HG03103 (cell line): ENCODE measurements around the gene ADAMTS9.

ENCODE experiments used
- ATAC-seq: cut with Tn5 transposase; IDR thresholded peaks from one replicate; pipeline ENCODE4 v1.9.1; 2021; ENCODE audit warnings: low read depth; ENCODE audit not compliant: unreplicated experiment

The ADAMTS9 gene, protein sequence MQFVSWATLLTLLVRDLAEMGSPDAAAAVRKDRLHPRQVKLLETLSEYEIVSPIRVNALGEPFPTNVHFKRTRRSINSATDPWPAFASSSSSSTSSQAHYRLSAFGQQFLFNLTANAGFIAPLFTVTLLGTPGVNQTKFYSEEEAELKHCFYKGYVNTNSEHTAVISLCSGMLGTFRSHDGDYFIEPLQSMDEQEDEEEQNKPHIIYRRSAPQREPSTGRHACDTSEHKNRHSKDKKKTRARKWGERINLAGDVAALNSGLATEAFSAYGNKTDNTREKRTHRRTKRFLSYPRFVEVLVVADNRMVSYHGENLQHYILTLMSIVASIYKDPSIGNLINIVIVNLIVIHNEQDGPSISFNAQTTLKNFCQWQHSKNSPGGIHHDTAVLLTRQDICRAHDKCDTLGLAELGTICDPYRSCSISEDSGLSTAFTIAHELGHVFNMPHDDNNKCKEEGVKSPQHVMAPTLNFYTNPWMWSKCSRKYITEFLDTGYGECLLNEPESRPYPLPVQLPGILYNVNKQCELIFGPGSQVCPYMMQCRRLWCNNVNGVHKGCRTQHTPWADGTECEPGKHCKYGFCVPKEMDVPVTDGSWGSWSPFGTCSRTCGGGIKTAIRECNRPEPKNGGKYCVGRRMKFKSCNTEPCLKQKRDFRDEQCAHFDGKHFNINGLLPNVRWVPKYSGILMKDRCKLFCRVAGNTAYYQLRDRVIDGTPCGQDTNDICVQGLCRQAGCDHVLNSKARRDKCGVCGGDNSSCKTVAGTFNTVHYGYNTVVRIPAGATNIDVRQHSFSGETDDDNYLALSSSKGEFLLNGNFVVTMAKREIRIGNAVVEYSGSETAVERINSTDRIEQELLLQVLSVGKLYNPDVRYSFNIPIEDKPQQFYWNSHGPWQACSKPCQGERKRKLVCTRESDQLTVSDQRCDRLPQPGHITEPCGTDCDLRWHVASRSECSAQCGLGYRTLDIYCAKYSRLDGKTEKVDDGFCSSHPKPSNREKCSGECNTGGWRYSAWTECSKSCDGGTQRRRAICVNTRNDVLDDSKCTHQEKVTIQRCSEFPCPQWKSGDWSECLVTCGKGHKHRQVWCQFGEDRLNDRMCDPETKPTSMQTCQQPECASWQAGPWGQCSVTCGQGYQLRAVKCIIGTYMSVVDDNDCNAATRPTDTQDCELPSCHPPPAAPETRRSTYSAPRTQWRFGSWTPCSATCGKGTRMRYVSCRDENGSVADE (N-terminal part only)

DNA sequence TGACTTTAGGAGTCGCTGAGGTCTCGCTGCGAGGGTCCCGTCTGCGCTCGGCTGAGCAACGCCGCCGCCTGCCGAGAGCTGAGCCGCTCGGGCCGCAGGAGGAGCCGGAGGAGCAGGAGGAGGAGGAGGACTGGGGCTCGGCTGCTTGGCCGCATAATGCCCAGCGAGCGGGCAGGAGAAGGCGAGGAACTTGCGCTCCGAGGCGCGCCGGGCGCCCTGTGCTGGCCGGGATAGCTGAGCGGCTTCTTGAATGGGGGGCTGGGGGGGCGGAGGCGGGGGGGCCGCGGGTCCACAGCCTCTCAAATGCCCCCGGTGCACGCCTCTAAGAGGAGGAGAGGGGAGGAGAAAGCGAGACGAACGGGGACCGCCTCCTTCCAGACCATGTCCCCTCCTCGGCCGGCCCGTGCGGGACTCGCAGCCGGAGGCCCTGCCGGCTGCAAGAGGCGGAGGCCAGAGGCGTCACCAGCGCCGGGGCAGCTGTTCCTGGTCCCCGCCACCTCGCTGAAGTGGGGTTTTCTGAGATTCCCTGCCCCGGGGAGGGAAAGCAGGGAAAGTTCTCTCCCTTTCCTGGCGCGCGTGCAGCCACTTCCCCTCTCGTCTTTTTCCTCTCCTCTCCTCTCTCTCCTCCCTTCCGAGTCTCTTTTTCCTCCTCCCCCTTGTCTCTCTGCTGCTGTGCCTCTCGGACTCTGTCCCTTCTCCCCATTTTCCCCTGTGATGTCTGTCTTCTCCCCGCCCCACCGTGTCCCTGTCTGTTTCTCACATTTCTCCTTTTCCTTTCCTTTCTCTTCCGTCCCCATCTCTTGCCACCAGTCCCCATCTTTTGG, at the start of gene ADAMTS9:
ADAMTS9 (minus strand) TSS at position 220 of the 824 bp plus-strand sequence. CDS start 343 bp downstream, outside the sequence.
- no peak for ATAC-seq

DNA sequence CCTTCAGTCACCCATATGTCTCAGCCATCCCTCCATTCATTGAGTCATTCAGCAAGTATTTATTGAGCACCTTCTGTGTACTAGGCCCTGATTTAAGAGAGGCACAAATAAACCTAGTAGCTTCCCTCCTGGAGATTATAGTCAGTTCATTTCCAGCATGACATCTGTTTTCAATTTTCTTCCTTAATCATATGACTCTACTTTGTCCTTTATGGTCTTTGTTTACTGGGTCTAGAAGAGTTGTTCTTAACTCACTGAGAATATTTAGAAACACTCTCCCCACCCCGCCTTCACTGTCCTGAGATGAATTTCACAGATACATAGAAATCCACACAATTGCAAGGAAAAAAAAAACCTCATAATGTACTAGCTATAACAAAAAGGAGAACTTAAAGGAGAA, 44.8 kb upstream of the ADAMTS9 start:
- ATAC-seq, result no peak

GRCh38 chr3:64730681-64731080, 42.9 kb upstream of the ADAMTS9 start:
- ATAC-seq, result no peak

GRCh38 chr3:64728994-64729393, 41.2 kb upstream of the ADAMTS9 start:
- no peak for ATAC-seq

- no peak for ATAC-seq
Measured at GRCh38 chr3:64728428-64728827, 40.6 kb upstream of the ADAMTS9 start.

DNA sequence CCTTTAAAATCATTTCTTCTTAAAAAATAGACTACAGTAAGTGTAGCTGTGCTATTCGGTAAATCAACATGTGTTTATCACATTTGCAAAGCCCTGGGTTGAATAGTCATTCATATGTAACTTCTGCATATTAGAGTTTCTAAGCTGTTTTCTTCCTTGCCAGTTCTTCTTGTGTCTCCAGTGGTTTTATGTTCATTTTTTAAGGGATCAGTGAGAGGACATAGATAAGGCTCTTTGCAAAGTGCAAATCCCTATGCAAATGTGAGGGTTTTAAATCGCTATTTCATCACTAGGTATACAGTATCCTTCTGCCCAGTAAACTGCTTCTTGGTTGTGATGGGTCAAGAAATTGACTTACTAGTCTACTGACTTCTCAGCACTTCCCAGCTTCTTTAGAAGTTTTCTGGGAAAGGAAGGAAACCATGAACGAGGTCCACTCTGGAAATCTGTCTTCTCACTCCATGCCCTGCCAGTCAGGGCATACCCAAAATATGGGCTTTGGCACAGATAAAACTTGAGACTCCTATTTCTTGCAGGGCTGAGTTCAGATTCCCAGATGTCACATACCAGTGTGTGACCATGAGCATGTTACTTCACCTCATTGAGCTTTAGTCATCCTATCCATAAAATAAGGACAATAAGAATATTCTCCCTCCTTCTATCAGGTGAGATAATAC, 38.8 kb upstream of the ADAMTS9 start:
- ATAC-seq, result no peak

- ATAC-seq, result no peak
Measured at GRCh38 chr3:64718976-64719375, 31.2 kb upstream of the ADAMTS9 start.

- no peak for ATAC-seq
Measured at GRCh38 chr3:64717872-64718613, 30.2 kb upstream of the ADAMTS9 start.

DNA sequence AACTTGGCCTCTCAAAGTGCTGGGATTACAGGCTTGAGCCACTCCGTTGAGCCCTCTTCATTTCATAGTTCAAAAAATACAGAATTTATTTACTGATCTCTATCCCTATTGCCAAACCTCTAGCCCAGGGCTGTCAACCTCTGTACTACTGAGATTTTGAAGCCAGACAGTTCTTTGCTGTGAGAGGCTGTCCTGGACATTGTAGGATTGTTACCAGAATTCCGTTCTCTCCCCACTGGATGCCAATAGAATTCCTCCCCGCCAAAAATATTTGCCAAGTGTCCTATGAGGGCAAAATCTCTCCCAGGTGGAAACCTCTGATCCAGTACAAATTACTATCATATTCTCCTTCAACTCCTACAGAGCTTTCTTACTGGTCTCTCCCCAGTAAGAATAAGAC, 29.6 kb upstream of the ADAMTS9 start:
- no peak for ATAC-seq

GRCh38 chr3:64716110-64716710, 28.4 kb upstream of the ADAMTS9 start:
- no peak for ATAC-seq

DNA sequence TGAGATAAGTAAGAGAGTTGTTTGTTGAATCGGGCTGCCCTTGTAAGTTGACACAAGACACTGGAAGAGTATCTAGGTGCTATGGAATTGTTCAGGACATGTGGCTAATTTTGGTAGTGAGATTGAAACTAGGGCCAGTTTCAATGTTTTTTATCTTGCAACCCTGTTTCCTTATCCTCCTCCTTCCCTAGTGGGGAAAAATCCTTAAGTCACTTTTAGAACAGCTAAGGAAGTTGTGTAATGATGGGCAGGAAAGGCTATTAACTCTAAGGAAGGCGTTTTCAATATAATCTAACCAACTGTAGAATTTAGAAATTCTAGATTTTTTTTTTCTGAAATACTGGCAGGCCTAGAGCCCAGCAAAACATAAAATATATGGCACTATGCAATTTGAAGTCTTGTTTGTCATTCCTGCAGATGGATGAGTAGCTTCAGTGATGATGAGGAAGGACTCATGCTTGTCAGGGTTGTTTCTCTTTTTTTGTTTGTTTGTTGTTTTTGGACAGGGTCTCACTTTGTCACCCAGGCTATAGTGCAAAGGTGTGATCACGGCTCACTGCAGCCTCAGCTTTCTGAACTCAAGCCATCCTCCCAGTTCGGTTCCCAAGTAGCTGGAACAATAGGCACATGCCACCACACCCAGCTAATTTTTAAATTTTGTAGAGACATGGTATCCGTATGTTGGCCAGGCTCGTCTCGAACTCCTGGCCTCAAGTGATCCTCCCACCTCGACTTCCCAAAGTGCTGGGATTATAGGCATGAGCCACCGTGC, 27.6 kb upstream of the ADAMTS9 start:
- ATAC-seq, result no peak

GRCh38 chr3:64708456-64708855, 20.7 kb upstream of the ADAMTS9 start:
- no peak for ATAC-seq

GRCh38 chr3:64705946-64706345, 18.1 kb upstream of the ADAMTS9 start:
- ATAC-seq, result no peak

GRCh38 chr3:64696896-64697295, 9.1 kb upstream of the ADAMTS9 start:
- no peak for ATAC-seq

DNA sequence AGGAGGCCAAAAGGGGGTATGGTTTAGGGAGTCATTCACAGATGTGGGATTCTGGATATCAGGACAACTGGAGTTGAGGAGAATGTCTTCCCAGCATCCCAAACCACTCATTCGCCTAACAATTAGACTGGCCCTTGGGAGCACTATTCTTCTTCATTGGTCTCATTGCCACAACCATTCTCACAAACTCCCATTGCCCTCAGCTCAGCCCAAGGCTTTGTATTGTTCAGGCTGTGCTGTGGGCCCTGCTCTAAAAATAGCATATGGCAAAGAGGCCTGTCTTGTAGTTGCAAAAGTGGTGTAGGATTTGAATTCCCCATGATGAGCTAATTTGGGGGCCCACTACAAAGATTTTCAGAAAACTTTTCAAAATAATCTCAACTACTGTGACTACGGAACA, 6.3 kb upstream of the ADAMTS9 start:
- no peak for ATAC-seq

GRCh38 chr3:64693031-64693430, 5.2 kb upstream of the ADAMTS9 start:
- no peak for ATAC-seq

DNA sequence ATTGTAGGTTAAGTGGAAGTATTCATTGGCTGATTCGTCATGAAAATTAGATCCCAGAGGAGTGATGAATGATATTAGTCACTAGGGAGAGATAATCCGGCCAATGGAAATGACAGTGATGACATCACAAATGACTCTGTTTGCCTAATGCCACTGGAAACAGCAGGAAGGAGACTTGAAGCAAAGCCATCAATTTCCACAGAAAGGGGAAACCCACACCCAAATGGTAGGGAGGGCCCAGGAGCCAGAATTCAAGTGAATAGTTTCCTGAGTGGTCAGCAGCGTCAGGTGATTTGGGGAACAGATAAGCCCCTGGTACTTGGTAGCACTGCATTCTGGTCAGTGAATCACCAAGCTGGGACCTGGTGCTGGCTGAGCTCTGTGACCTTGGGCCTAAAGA, 3.3 kb upstream of the ADAMTS9 start:
- no peak for ATAC-seq
